ENCODE measurements around the gene DCDC2C.

The DCDC2C gene

GRCh38 chr2:3840611-3841155 is 137.3 kb downstream of the DCDC2C start:
- DNase-seq: no peak

DNA sequence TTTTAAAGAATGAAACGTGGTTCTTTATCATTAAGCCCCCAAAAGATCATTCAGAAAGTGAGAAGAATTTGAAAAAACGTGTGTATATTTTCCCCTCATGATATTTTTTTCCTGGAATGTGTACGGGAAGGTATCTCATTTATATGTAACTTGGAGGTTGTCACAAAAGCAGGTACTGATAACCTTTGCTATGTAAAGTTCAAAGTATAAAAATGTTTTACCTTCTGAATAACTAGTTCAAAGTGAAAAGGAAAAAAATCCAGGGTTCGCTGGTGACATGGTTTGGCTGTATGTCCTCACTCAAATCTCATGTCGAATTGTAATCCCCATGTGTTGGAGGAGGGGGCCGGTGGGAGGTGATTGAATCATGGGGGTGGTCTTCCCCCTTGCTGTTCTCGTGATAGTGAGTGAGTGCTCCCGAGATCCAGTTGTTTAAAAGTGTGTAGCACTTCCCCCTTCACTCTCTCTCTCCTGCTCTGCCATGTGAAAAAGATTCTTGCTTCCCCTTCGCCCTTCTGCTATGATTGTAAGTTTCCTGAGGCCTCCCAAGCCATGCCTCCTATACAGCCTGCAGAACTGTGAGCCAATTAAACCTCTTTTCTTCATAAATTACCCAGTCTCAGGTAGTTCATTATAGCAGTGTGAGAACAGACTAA is 144.2 kb downstream of the DCDC2C start:
- DNase-seq: no peak

- DNase-seq: no peak
These were observed 145.4 kb downstream of the DCDC2C start for GRCh38 chr2:3848776-3849175.

- DNase-seq: no peak
These were observed 145.8 kb downstream of the DCDC2C start for GRCh38 chr2:3849213-3849612.

GRCh38 chr2:3857576-3857975 is 154.2 kb downstream of the DCDC2C start:
- no peak for DNase-seq

DNA sequence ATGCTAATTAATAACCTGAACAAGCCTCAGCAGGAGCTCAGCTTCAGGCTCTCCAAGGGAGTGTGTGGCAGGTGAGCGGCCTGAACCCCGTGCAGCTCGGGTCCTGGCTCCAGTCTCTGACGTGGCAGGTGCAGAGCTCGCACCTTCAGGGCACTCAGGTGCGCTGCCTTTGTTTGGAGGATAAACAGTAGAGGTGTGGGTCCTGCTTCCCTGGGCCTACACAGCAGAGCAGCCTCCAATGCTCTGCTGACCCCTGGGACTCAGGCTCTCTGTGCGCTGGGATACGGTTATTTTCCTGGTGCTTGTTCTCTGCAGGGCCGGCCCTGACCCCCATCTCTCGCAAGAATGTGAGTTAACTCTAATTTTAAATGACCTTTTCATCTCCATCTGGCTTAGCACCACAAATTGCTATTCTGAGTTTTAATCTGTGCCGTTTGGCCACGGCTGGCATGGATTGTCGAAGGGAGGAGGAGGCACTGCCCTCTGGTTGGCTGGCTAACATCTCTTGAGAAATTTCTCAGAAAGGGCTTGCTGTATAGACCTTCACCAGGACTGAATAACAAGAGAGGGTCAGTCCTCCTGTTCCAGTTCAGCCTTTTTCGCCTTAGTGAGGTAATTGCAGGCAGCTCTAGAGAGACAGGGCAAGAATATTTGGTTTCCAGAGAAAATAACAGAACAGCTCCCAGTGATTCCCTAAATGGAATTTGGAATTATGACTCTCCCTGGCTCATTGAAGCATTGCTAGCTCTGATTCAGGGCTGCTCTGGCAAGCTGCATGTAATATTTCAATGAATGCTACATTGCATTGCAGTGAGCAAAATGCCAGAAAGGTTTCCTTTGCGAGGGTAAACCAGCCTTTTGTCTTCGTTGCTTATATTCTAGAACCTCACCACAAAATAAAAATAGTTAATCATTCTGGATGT is 161.8 kb downstream of the DCDC2C start:
- DNase-seq: no peak

DNA sequence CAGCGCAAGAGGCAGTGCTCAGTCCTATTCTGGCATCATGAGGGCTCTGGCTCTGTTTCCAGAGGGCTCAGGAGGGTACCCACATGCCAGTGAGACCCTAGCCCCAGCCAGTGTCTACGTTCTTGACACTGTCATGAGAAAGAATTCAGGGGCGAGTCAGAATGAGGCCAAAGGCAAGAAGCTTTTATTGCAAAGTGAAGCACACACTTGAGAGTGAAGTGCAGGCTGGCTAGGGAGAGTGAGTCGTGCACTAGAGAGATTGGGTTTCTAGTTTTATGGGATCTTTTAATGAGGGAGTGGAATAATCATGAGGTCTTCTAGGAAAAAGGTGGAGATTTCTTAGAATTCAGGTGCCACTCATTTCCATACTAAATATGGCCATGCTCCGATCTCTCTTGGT is 164.1 kb downstream of the DCDC2C start:
- no peak for DNase-seq

GRCh38 chr2:3868012-3868805 is 164.8 kb downstream of the DCDC2C start:
- DNase-seq: no peak

DNA sequence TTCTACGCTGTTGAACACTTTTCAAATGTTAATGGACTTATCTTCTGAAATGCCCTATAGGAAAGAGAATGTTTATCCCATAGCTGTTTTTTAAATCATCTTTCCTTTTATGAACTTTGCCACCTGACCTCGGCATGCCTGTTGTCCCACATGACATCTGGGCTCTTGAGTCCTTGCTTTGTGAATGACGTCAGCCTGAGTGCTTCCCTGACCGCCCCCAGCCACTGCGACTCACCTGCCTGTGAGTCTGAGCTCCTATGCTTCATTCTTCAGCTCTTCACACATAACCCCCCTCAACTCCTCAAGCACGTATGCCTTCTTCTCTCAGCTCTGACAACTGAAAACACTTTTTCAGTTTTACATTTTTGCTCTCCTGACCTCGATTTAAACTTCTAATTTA is 166.8 kb downstream of the DCDC2C start:
- no peak for DNase-seq

- no peak for DNase-seq
These were observed 167.6 kb downstream of the DCDC2C start for GRCh38 chr2:3871002-3871401.

GRCh38 chr2:3872451-3872850 is 169.1 kb downstream of the DCDC2C start:
- DNase-seq: no peak

- DNase-seq: no peak
These were observed 170.5 kb downstream of the DCDC2C start for GRCh38 chr2:3873899-3874298.

DNA sequence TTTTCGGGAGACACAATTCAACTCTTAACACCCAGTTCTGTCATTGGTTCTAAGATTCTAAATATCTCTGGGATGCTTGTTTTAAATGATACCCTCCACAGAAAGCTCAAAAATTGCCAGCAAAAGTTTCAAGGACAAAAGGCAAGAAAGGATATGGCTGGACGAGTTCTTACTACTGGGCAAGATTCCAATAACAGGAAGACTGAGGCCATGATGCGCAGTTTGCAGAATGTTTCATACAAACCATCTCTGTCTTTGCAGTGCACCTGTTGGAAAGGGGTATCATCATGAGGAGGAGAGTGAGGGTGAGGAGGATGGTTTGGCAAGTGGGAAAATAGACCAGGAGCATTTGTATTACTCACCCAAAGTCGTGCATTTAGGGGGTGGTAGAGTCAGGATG is 172.8 kb downstream of the DCDC2C start:
- no peak for DNase-seq

- no peak for DNase-seq
These were observed 173.3 kb downstream of the DCDC2C start for GRCh38 chr2:3876685-3877084.

DNA sequence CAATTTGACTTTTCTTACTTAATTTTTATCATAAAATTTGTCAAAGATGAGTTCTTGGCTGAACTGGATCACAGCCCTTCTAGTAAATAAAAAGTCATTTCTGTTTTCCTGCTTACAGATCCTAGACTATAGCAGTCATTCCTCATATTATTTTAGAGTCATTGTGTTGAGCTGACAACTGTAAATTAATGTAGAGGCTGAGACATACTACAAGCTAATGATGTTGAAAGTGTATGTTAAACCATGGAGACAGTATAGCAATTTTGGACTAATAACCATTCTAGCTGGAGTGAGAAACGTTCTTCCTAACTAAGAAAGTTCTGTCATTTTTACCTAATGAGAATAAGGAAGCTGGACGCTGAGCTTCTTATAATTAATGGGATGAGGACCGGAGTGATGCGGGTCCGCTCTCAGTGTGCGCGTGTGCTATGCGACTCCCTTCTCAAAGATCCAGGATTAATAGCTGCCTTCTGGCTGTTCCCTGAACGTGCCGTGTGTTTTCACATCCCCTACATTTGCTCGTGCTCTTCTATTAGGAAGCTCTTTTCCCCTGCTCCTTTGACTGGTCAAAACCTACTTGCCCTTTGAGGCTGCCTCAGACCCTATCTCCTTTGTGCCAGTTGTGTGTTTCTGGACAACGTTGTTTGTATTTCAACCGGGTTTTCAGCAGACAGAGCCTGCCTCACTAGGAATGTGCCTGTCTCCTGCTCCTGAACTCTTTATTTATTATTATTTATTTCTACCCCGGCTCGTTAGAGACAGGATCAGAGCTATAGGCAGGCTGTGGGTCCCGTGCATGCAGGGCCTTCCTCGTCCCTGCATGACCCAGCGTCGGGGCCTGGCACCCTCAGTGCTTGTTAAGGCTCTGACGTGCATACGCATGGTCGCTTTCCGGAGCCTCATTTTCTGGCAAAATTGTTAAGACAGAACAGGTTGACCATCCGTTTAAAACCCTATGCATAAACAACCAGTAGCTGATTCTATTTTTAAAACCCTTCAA is 182.6 kb downstream of the DCDC2C start:
- no peak for DNase-seq

GRCh38 chr2:3895021-3895420 is 191.6 kb downstream of the DCDC2C start:
- DNase-seq: no peak

Data from activated effector memory CD4-positive, alpha-beta T cell treated with Interleukin-2 at 50 U/mL for 16 hours (primary cell).